ENCODE results near the gene WDR5.

GRCh38 chr9:134170532-134171315 is 34.8 kb downstream of the WDR5 start:
- TF ChIP-seq CTCF (IDR thresholded peaks at IDR 0.05) (no peak), POLR2A (IDR thresholded peaks at IDR 0.05) (no peak)
